ENCODE data around the gene LIME1. TPM values are rescaled to one million over a fixed set of nuclear protein-coding genes. Genes with fewer than 3 reads are reported as not detected.
"Not testable (repeated sequence)": the region's sequence is repeated elsewhere in the genome, so short reads cannot be mapped to it uniquely, and the experiment has no call there.

The LIME1 gene
- polyA plus RNA-seq, 3 donors, result 2.8 to 5.2 (median 3.8) TPM

- DNase-seq (ENCODE audit: low read depth in 3 of 3, low spot score in 2 of 3), result no peak
Measured at GRCh38 chr20:63767886-63768285, 31.4 kb downstream of the LIME1 start.

GRCh38 chr20:63768591-63769515 is 32.4 kb downstream of the LIME1 start:
- DNase-seq (ENCODE audit: low read depth in 3 of 3, low spot score in 2 of 3), result no peak

DNA sequence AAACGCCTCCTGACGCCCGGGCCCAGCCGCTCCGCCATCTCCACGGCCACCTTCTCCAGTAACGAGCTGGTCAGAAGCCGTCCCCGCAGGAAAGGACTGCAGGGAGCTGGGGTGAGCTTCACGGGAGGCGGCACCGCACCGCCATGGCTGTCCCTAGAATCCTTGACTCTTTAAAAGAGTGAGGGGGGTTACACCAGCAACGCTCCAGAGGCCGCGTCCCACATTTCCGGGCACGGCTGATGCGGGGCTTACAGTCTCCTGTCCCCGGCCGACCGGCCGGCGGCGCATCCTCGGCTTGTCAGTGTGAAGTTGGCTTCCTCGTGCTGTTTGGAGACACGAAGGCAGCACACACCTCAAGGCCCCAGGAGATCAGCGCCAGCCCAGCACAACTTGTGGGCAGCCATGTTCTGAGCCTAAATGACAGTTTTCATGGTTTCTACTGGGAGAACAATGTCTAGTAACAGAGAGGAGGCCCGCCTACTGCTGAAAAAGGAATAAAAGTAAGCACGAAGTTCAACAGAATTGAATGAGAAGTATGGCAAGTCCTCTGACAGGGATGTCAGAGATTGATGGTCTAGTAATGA is 33.5 kb downstream of the LIME1 start:
- DNase-seq (ENCODE audit: low read depth in 3 of 3, low spot score in 2 of 3), result no peak

GRCh38 chr20:63771046-63771707 is 34.7 kb downstream of the LIME1 start:
- DNase-seq (ENCODE audit: low read depth in 3 of 3, low spot score in 2 of 3), result no peak

DNA sequence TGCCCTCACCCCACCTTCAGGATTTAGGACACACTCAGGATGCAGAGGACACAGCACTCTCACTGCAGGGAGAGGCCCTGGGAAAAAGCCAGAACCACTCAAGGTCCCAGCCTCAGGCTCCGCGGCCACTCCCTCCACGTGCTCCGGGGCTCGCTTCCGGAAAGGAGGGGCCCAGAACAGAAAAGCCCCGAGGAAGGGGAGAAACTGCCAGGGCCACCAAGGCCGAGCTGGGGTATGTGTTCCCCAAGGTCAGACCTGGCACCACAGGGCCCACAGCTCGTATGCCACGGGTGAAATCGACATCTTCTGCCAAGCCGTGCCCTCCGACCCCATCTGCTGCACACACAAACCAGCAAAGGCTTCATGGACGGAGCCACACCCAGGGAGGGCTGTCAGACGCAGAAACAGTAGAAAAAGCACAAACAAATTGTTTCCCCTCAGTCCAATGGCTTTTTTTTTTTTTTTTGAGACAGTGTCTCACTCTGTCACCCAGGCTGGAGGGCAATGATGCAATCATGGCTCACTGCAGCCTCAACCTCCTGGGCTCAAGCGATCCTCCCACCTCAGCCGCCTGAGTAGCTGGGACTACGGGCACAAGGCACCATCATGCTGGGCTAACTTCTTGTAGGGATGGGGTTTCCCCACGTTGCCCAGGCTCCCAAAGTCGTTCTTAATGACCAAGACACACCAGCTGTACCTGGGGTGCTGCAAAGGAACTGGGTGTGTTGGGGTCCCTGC is 36.5 kb downstream of the LIME1 start:
- no peak for DNase-seq (ENCODE audit: low read depth in 3 of 3, low spot score in 2 of 3)

DNA sequence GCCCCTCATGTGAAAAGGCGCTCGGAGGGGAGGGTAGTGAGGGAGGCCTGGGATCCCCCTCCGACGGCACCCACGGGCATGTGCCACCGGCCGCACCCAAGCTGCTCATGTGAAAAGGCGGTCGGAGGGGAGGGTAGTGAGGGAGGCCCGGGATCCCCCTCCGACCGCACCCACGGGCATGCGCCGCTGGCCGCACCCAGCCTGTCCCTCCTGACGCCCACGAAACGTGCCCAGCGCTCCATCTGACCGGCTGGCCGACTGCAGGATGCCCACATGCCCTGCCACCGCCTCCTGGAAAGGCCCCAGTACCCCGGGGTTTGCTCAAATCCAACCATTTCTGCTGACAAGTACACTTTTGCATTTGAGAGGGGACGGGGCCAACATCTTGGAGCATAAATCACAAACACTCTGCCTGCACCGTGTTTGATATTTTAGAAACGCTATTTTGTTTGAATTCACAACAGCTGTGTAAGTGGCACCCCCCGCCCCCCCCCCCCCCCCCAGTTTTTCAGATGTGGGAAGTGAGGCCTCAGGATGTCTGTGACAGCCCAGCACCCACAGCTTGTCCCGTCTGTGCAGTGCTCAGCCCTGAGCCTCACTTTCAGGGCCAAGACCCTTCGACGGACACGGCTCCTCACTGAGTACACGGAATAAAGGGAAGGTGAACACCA is 37.2 kb downstream of the LIME1 start:
- DNase-seq (ENCODE audit: low read depth in 3 of 3, low spot score in 2 of 3), result no peak

GRCh38 chr20:63774306-63774705 is 37.8 kb downstream of the LIME1 start:
- no peak for DNase-seq (ENCODE audit: low read depth in 3 of 3, low spot score in 2 of 3)

DNA sequence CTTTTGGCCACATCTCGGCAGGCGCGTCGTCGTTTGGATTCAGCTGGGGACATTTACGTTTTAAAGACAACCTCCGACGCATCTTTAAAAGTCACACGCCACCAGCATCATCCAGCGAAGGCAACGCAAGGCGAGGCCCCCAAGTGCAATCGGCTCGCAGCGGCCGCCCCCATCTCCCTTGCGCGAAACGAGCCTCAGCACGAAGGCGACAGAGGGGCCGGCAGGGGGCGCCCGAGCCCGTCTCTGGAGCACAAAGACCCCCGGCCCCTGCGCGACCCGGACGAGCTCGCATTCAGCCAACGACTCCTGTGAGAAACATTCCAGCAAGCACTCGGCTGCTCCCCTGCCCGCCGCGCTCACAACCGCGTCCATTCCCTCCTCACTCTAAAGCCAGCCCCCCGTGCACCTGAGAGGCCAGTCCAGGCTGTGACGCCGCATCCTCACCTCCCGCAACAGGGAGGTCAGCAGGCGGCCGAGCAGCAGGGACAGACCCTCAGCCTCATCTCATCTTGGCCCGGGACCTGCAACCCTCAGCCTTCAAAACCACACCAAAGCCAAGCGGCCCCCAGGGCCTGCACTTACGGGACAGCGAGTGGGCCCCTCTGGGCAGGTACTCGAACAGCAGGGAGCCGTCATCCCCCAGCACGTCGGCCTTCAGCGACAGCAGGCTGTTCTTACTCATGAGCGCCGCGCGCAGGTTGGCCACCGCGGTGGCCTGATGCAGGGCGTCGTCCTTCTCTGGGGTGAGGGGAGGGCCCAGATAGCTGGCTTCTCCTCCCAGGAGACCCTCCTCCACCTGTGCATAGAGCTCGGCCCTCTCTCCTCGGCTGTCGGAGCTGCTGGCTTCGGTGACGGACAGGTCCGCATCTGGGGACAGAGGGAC is 38.9 kb downstream of the LIME1 start:
- peak; percentile 43 to 77 (median 67) for DNase-seq (ENCODE audit: low read depth in 3 of 3, low spot score in 2 of 3)

GRCh38 chr20:63776875-63777274 is 40.4 kb downstream of the LIME1 start:
- DNase-seq (ENCODE audit: low read depth in 3 of 3, low spot score in 2 of 3), result not testable (repeated sequence)

DNA sequence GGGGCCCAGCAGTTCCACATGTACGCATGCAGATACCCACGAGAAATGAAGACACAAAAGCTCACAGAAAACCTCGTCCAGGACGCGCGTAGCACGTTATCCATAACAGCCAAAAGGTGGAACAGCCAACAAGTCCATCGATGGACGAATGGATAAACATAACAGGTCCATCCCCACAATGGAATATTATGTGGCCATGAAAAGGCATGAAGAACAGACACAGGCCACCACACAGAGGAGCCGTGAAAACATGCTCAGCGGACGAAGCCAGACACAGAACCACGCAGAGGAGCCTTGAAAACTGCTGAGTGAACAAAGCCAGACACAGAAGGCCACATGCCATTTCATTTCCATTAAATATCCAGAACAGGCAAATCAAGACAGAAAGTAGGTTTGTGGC is 41.1 kb downstream of the LIME1 start:
- no peak for DNase-seq (ENCODE audit: low read depth in 3 of 3, low spot score in 2 of 3)

DNA sequence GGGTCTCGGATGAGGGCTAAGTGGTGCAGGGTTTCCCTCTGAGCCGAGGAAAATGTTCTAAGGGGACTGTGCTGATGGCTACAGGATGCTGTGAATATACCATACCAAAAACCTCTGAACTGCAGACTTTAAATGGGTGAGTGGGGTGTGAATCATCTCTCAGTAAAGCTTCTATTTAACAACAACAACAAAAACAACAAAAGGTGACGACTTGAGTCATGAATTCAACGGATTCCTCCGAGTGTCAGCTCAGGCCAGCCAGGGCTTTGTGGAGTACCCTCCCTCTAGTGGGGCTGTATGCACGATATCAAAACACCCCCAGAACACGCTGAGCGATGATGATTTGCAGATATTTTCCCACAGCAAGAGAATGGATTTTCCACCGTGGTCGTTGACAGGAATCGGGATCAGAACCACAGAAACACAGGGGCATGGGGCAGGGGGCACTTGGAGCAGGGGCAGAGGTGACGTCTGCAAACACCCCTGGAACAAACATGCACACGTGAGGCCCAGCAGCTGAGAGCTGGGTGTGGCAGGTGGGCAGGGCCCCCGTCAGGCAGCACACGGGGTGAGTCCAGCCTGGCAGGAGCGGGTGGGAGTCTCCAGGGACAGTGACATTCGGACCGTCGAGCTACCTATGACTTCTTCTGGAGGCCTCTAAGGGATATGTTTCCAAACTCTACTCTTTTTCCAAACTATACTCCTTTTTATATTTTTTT is 41.7 kb downstream of the LIME1 start:
- no peak for DNase-seq (ENCODE audit: low read depth in 3 of 3, low spot score in 2 of 3)

DNA sequence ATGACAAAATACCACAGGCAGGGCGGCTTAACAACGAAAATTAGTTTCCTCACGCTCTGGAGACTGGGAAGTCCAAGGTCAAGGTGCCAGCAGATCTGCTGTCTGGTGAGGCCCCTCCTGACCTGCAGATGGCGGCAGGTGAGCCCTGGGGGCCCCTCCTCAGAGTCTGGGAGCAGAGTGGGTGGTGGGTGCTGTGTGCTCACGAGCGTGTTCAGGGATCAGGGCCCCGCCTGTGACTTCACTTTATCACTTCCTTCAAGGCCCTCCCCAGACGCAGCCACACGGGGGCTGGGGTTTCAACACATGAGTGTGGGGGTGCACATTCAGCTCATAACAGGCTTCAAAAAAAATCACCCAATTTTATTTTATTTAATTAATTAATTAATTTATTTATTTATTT is 42.4 kb downstream of the LIME1 start:
- no peak for DNase-seq (ENCODE audit: low read depth in 3 of 3, low spot score in 2 of 3)

GRCh38 chr20:63781181-63781580 is 44.7 kb downstream of the LIME1 start:
- no peak for DNase-seq (ENCODE audit: low read depth in 3 of 3, low spot score in 2 of 3)

DNA sequence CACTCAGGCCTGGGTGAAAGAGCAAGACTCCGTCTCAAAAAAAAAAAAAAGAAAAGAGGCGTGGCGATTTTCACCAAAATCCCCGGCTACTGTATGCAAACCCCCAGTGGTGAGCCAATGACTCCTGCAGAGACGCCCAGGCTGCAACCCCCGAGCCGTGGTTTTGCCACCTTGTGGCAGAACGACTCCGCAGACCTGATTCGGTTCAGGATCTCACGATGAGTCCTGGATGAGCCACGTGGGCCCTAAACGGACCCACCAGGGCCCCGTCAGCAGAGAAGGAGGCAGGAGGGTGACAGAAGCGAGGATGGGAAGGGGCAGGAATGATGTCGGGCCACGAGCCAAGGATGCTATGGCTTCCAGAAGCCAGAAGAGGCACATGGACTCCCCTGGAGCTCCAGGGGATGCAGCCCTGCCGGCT is 45.6 kb downstream of the LIME1 start:
- DNase-seq (ENCODE audit: low read depth in 3 of 3, low spot score in 2 of 3), result no peak

GRCh38 chr20:63782521-63782971 is 46.1 kb downstream of the LIME1 start:
- DNase-seq (ENCODE audit: low read depth in 3 of 3, low spot score in 2 of 3), result no peak

DNA sequence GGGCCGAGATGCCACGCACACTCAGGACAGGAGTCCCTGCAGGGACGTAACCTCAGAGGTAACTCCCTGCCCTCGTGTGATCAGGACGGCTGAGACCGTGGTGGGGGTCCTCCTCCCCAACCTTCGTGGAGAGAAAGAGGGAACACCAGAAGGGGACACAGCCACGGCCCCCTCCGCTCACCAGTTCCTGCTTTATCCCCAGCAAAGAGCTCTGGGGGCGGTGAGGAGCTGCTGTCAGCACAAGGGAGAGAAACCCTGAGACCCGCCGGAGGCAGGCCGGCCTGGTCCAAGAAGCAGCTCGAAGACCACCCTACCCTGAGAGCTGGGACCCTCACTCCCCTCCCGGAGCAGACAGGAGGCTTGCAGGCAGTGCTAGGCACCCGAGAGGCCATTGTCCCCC is 47.5 kb downstream of the LIME1 start:
- DNase-seq (ENCODE audit: low read depth in 3 of 3, low spot score in 2 of 3), result no peak

DNA sequence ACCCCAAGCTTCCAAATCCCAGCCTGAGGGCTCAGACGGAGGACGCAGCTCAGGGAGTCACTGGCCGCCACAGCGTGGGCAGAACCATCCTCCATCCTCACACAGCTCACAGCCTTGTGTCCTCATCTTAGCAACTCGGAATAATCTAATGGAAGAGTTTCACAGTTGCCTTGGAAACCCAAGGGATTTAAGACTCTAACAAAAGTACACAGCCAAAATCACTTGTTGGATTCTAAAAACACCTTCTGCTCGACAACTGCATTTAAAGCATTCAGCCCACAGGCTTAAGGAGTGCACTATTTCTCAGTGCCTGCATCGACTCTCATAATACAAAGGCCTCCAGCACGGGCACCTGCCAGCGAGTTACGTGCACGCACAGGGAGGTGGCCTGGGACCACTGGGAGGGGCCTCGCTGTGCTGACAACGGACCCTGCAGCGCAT is 49.2 kb downstream of the LIME1 start:
- no peak for DNase-seq (ENCODE audit: low read depth in 3 of 3, low spot score in 2 of 3)

DNA sequence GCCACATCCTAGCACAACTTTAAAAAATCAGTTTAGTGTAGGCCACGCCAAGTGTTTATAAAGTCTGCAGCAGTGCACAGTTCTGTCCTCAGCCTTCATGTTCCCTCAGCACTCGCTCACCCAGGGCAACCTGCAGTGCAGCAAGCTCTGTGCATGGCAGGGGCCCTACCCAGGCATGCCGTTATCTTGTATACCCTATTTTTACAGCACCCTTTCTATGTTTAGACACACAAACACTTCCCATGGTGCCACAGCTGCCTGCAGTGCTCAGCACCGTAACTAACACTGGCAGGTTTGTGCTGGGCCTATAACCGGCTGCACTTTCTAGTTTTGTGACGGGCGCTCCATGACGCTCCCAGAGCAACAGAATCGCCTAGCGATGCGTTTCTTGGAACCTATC is 50.8 kb downstream of the LIME1 start:
- DNase-seq (ENCODE audit: low read depth in 3 of 3, low spot score in 2 of 3), result no peak

DNA sequence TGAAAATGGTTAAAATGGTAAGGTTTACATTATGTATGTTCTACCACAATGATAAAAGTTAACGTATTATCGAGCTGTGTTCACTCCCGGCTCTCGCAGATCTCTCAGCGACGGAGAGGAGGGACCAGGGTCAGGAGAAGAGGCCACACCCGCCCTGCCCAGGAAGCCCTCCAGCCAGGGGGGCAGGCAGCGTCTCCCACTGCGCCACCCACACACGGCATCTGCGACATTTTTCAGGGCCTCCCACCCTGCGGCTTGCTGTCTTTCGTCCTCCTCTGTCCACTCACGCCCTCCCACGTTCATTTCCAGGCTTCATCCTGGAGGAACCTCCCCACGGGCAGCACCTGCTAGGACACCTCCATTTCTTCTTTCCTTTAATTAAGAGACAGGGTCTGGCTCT is 51.3 kb downstream of the LIME1 start:
- no peak for DNase-seq (ENCODE audit: low read depth in 3 of 3, low spot score in 2 of 3)

Data from right renal cortex interstitium (tissue), 3 donors.